Neutrophil (primary cell): Measurements from ENCODE around the gene CCDC192.
"Not testable (repeated sequence)": the region's sequence is repeated elsewhere in the genome, so short reads cannot be mapped to it uniquely, and the experiment has no call there.

ENCODE experiments used
- H3K27ac ChIP-seq: fragments of 200-600 bp; sonication (generic); 2 replicates; pipeline ENCODE4 v1.5.1; 2016; ENCODE audit warnings: mild to moderate bottlenecking, moderate library complexity
- H3K27me3 ChIP-seq: fragments of 200-600 bp; sonication (generic); 2 replicates; pipeline ENCODE4 v1.6.0; 2016; ENCODE audit warnings: mild to moderate bottlenecking
- H3K36me3 ChIP-seq: fragments of 200-600 bp; sonication (generic); 2 replicates; pipeline ENCODE4 v1.5.1; 2017
- H3K4me1 ChIP-seq, 2 experiments: fragments of 200-600 bp in 1 of 2; sonication (generic) in 1 of 2; 1 replicate in 1 of 2; 2 replicates in 1 of 2; pipeline versions ENCODE4 v1.5.1 to v1.6.1; 2013 to 2016; ENCODE audit warnings: low read depth in 1 of 2, low read length in 1 of 2, mild to moderate bottlenecking in 1 of 2, moderate library complexity in 1 of 2; ENCODE audit not compliant: control insufficient read depth in 1 of 2, insufficient read depth in 1 of 2
- H3K4me3 ChIP-seq, 2 experiments: fragments of 200-600 bp in 1 of 2; sonication (generic) in 1 of 2; 1 replicate in 1 of 2; 2 replicates in 1 of 2; pipeline ENCODE4 v1.5.1; 2013 to 2016; ENCODE audit warnings: low read depth in 1 of 2, low read length in 1 of 2, mild to moderate bottlenecking in 1 of 2, moderate library complexity in 1 of 2
- H3K9me3 ChIP-seq: fragments of 200-600 bp; sonication (generic); 2 replicates; pipeline ENCODE4 v1.5.1; 2016
- CTCF ChIP-seq: fragments of 200-600 bp; sonication (generic); IDR thresholded peaks from 2 replicates; pipeline ENCODE4 v1.5.1; 2016; ENCODE audit warnings: antibody characterized with exemption

Gene CCDC192

DNA sequence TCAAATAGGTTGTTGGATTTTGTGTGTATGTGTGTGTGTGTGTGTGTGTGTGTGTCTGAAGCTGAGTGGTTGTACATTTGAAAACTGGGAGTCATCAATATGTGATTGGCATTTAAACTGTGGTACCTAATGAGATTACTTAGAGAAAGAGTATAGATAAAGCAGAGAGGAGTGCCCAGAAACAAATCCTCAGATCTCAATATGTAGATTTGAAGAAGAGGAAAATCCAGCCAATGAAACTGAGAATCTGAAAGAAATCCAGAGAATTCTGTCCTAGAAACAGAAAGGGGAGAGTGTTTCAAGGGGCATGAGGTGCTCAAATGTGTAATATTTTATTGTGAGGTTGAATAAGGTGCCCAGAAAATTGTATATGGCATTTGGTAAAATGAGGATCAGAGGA is 66.2 kb downstream of the CCDC192 start:
- TF ChIP-seq CTCF: no peak
- H3K4me1 ChIP-seq: no peaks in the 10 kb centered on the region

GRCh38 chr5:127770272-127770671 is 67.1 kb downstream of the CCDC192 start:
- TF ChIP-seq CTCF: no peak
- Histone ChIP-seq H3K4me1 (no peaks in the 10 kb centered on the region), H3K9me3 (no peaks in the 10 kb centered on the region), H3K4me3 (no peak overlapping the region), H3K27me3 (no peaks in the 10 kb centered on the region), H3K27ac (no peak overlapping the region), H3K36me3 (no peaks in the 10 kb centered on the region)

More for the DNA sequence above, 66.2 kb downstream of the CCDC192 start:
- Histone ChIP-seq H3K27me3 (no peaks in the 10 kb centered on the region), H3K36me3 (no peaks in the 10 kb centered on the region), H3K4me3 (no peak overlapping the region), H3K9me3 (no peaks in the 10 kb centered on the region), H3K27ac (no peak overlapping the region)

- Histone ChIP-seq H3K9me3 (no peaks in the 10 kb centered on the region), H3K27ac (no peak overlapping the region), H3K36me3 (no peaks in the 10 kb centered on the region), H3K4me3 (no peak overlapping the region), H3K4me1 (no peaks in the 10 kb centered on the region), H3K27me3 (no peaks in the 10 kb centered on the region)
- TF ChIP-seq CTCF: no peak
These were observed 69.3 kb downstream of the CCDC192 start for GRCh38 chr5:127772531-127772930.

- Histone ChIP-seq H3K36me3 (no peaks in the 10 kb centered on the region), H3K4me3 (no peak overlapping the region), H3K9me3 (no peaks in the 10 kb centered on the region), H3K27me3 (no peaks in the 10 kb centered on the region), H3K27ac (no peak overlapping the region), H3K4me1 (no peaks in the 10 kb centered on the region)
- no peak for TF ChIP-seq CTCF
These were observed 71.0 kb downstream of the CCDC192 start for GRCh38 chr5:127774221-127774620.

GRCh38 chr5:127776477-127776876 is 73.3 kb downstream of the CCDC192 start:
- no peak for TF ChIP-seq CTCF
- H3K4me3 ChIP-seq: no peak overlapping the region
- H3K27ac ChIP-seq: no peak overlapping the region
- H3K27me3 ChIP-seq: no peaks in the 10 kb centered on the region
- no peaks in the 10 kb centered on the region for H3K36me3 ChIP-seq
- no peaks in the 10 kb centered on the region for H3K4me1 ChIP-seq
- H3K9me3 ChIP-seq: no peaks in the 10 kb centered on the region

- Histone ChIP-seq H3K4me3 (no peak overlapping the region), H3K9me3 (no peaks in the 10 kb centered on the region), H3K27me3 (no peaks in the 10 kb centered on the region), H3K27ac (no peak overlapping the region), H3K4me1 (no peaks in the 10 kb centered on the region), H3K36me3 (no peaks in the 10 kb centered on the region)
- TF ChIP-seq CTCF: no peak
These were observed 74.8 kb downstream of the CCDC192 start for GRCh38 chr5:127777957-127778356.

GRCh38 chr5:127782450-127782849 is 79.3 kb downstream of the CCDC192 start:
- H3K9me3 ChIP-seq, H3K27ac ChIP-seq, H3K4me1 ChIP-seq, H3K27me3 ChIP-seq, H3K4me3 ChIP-seq, H3K36me3 ChIP-seq: not testable (repeated sequence)
